ENCODE results near the gene BMPR1B. TPM values are rescaled to one million over a fixed set of nuclear protein-coding genes. Genes with fewer than 3 reads are reported as not detected.

The BMPR1B gene
- total RNA-seq, 1 experiment from 2014 or later, result not detected

GRCh38 chr4:95191537-95191936, 433.8 kb downstream of the BMPR1B start:
- Histone ChIP-seq H3K4me3 (replicated peaks in 1 of 2; ENCODE audit: low read depth in 1 of 2, low read length in 2 of 2) (no peak overlapping the region), H3K36me3 (ENCODE audit: control insufficient read depth in 1 of 2, insufficient read depth in 2 of 2, low read length in 2 of 2) (no peaks in the 10 kb centered on the region), H2AFZ (ENCODE audit: low read depth, low read length, poor library complexity, severe bottlenecking) (no peak overlapping the region), H3K4me1 (ENCODE audit: control insufficient read depth in 1 of 2, insufficient read depth in 2 of 2, low read length in 2 of 2) (no peaks in the 10 kb centered on the region), H3K79me2 (ENCODE audit: insufficient read depth, low read length) (no peaks in the 10 kb centered on the region), H3K9me2 (ENCODE audit: insufficient read depth) (no peaks in the 10 kb centered on the region), H4K20me1 (ENCODE audit: insufficient read depth) (no peaks in the 10 kb centered on the region), H3K4me2 (ENCODE audit: low read length) (no peak overlapping the region), H3K27me3 (ENCODE audit: insufficient read depth, low read length) (0 out of 2 replicates have a peak, but pooled peaks cover 2% of the 10 kb centered on the region), H3K9me3 (ENCODE audit: control insufficient read depth in 1 of 2, insufficient read depth in 1 of 2, low read depth in 1 of 2, low read length in 2 of 2) (no peaks in the 10 kb centered on the region), H3K9ac (ENCODE audit: low read length) (no peak overlapping the region), H3K27ac (ENCODE audit: low read depth, low read length) (no peak overlapping the region)
- intact Hi-C loops (cut with micrococcal nuclease), result no loop called here
- ChIA-PET CTCF (no interaction called here), RAD21 (ENCODE audit: low non-redundant PET in 1 of 2, low total read pairs in 2 of 2, uncharacterized antibody in 2 of 2, unreplicated experiment in 2 of 2) (no interaction called here), POLR2A (no interaction called here)
- DNase-seq (ENCODE audit: low read depth, low spot score), result no peak
- no peak for ATAC-seq
- BruUV-seq (replicated peaks), result no TSS peak
- TF ChIP-seq EZH2phosphoT487 (IDR thresholded peaks at IDR 0.05; ENCODE audit: borderline replicate concordance) (no peak), ATF3 (IDR thresholded peaks at IDR 0.05) (no peak), ZNF274 (IDR thresholded peaks at IDR 0.05; ENCODE audit: low read depth, low read length) (no peak), EZH2 (IDR thresholded peaks at IDR 0.05) (no peak), FOSL1 (IDR thresholded peaks at IDR 0.05; ENCODE audit: low read depth) (no peak), TCF7L2 (IDR thresholded peaks at IDR 0.05; ENCODE audit: borderline replicate concordance, extremely low read depth, insufficient read depth, insufficient read length) (no peak), CBX3 (IDR thresholded peaks at IDR 0.05; ENCODE audit: low read depth) (no peak), SIN3A (IDR thresholded peaks at IDR 0.05; ENCODE audit: low read depth) (no peak), ZFX (IDR thresholded peaks at IDR 0.05) (no peak), SRF (IDR thresholded peaks at IDR 0.05; ENCODE audit: low read depth) (no peak), MAX (IDR thresholded peaks at IDR 0.05) (no peak), POLR2AphosphoS5 (IDR thresholded peaks at IDR 0.05; ENCODE audit: low read depth, low read length) (no peak), CTCF (IDR thresholded peaks at IDR 0.05 in 2 of 3, conservative IDR thresholded peaks at IDR 0.05 in 1 of 3; ENCODE audit: borderline replicate concordance in 1 of 3, insufficient read depth in 1 of 3, low read depth in 2 of 3, low read length in 2 of 3) (no peak), YY1 (IDR thresholded peaks at IDR 0.05; ENCODE audit: extremely low read depth, insufficient replicate concordance, low read depth, low read length) (no peak), EGR1 (IDR thresholded peaks at IDR 0.05; ENCODE audit: low read depth) (no peak), ZBTB33 (IDR thresholded peaks at IDR 0.05; ENCODE audit: extremely low read depth, insufficient replicate concordance, low read length) (no peak), ELF1 (IDR thresholded peaks at IDR 0.05; ENCODE audit: borderline replicate concordance, low read depth) (no peak)

Data from HCT116 (cell line).